ENCODE results near the gene GHR. TPM values are rescaled to one million over a fixed set of nuclear protein-coding genes. Genes with fewer than 3 reads are reported as not detected.

GHR gene
- polyA plus RNA-seq, 1 donor (not counting 4 experiments of a cell fraction or from before 2014, with no cell fraction given), result 1.8 TPM

GRCh38 chr5:42570966-42571960, 148.0 kb downstream of the GHR start:
- no peaks in the 10 kb centered on the region for H3K9me1 ChIP-seq (ENCODE audit: control insufficient read depth, extremely low read depth, insufficient read depth, low read length)
- DNase-seq (ENCODE audit: low read depth, low spot score), result no peak
- H2AFZ ChIP-seq (ENCODE audit: control insufficient read depth, low read length), result no peak overlapping the region
- H4K20me1 ChIP-seq (ENCODE audit: control insufficient read depth, extremely low read depth, insufficient read depth, low read length), result no peaks in the 10 kb centered on the region
- H3K27me3 ChIP-seq (ENCODE audit: control insufficient read depth, extremely low read depth, insufficient read depth, low read length), result no peaks in the 10 kb centered on the region
- TF ChIP-seq EZH2 (IDR thresholded peaks at IDR 0.05; ENCODE audit: low read length) (no peak), CTCF (optimal IDR thresholded peaks at IDR 0.05 in 1 of 3, IDR thresholded peaks at IDR 0.05 in 1 of 3, conservative IDR thresholded peaks at IDR 0.05 in 1 of 3; ENCODE audit: extremely low read depth in 1 of 3, insufficient read depth in 2 of 3, low read length in 3 of 3) (no peak)
- H3K36me3 ChIP-seq (ENCODE audit: control insufficient read depth in 2 of 2, extremely low read depth in 1 of 2, insufficient read depth in 2 of 2, low read length in 2 of 2), result no peaks in the 10 kb centered on the region
- no peak overlapping the region for H3K4me3 ChIP-seq (ENCODE audit: control insufficient read depth in 2 of 3, extremely low read depth in 1 of 3, insufficient read depth in 2 of 3, low read depth in 1 of 3, low read length in 3 of 3)
- peak; percentile 92 for FAIRE-seq
- no peak overlapping the region for H3K27ac ChIP-seq (ENCODE audit: control insufficient read depth, insufficient read depth, low read length)
- H3K4me1 ChIP-seq (ENCODE audit: control insufficient read depth, extremely low read depth, insufficient read depth, low read length), result peaks cover 12% of the 10 kb centered on the region
- H3K9ac ChIP-seq (ENCODE audit: control insufficient read depth, extremely low read depth, insufficient read depth, low read length), result no peak overlapping the region
- peak overlapping the region; percentile 25 for H3K4me2 ChIP-seq (ENCODE audit: control insufficient read depth, extremely low read depth, insufficient read depth, low read depth, low read length)
- H3K79me2 ChIP-seq (ENCODE audit: control insufficient read depth, insufficient read depth, low read length), result no peaks in the 10 kb centered on the region
- no peaks in the 10 kb centered on the region for H3K9me3 ChIP-seq (ENCODE audit: control insufficient read depth, low read depth, low read length)
- dilution Hi-C loops (cut with MboI; ENCODE audit: extremely low pct_ligation_motif_present, low sequenced_read_pairs), result no loop called here

- H3K4me3 ChIP-seq (ENCODE audit: control insufficient read depth in 2 of 3, extremely low read depth in 1 of 3, insufficient read depth in 2 of 3, low read depth in 1 of 3, low read length in 3 of 3), result no peak overlapping the region
- no peak overlapping the region for H3K9ac ChIP-seq (ENCODE audit: control insufficient read depth, extremely low read depth, insufficient read depth, low read length)
- FAIRE-seq, result no peak
- H3K4me1 ChIP-seq (ENCODE audit: control insufficient read depth, extremely low read depth, insufficient read depth, low read length), result peaks cover 12% of the 10 kb centered on the region
- no peaks in the 10 kb centered on the region for H3K36me3 ChIP-seq (ENCODE audit: control insufficient read depth in 2 of 2, extremely low read depth in 1 of 2, insufficient read depth in 2 of 2, low read length in 2 of 2)
- no peaks in the 10 kb centered on the region for H4K20me1 ChIP-seq (ENCODE audit: control insufficient read depth, extremely low read depth, insufficient read depth, low read length)
- no peaks in the 10 kb centered on the region for H3K9me1 ChIP-seq (ENCODE audit: control insufficient read depth, extremely low read depth, insufficient read depth, low read length)
- H3K9me3 ChIP-seq (ENCODE audit: control insufficient read depth, low read depth, low read length), result no peaks in the 10 kb centered on the region
- H3K27me3 ChIP-seq (ENCODE audit: control insufficient read depth, extremely low read depth, insufficient read depth, low read length), result no peaks in the 10 kb centered on the region
- H3K27ac ChIP-seq (ENCODE audit: control insufficient read depth, insufficient read depth, low read length), result no peak overlapping the region
- H3K79me2 ChIP-seq (ENCODE audit: control insufficient read depth, insufficient read depth, low read length), result no peaks in the 10 kb centered on the region
- no peak for TF ChIP-seq CTCF (optimal IDR thresholded peaks at IDR 0.05 in 1 of 3, IDR thresholded peaks at IDR 0.05 in 1 of 3, conservative IDR thresholded peaks at IDR 0.05 in 1 of 3; ENCODE audit: extremely low read depth in 1 of 3, insufficient read depth in 2 of 3, low read length in 3 of 3)
- no peak for TF ChIP-seq EZH2 (IDR thresholded peaks at IDR 0.05; ENCODE audit: low read length)
- dilution Hi-C loops (cut with MboI; ENCODE audit: extremely low pct_ligation_motif_present, low sequenced_read_pairs), result no loop called here
- no peak overlapping the region for H3K4me2 ChIP-seq (ENCODE audit: control insufficient read depth, extremely low read depth, insufficient read depth, low read depth, low read length)
- no peak overlapping the region for H2AFZ ChIP-seq (ENCODE audit: control insufficient read depth, low read length)
- DNase-seq (ENCODE audit: low read depth, low spot score), result no peak
Measured at GRCh38 chr5:42572313-42572712, 149.1 kb downstream of the GHR start.
